GM19372 (cell line): ENCODE data around the gene HMCN1.
"Not testable (repeated sequence)": the region's sequence is repeated elsewhere in the genome, so short reads cannot be mapped to it uniquely, and the experiment has no call there.

Experiments used
- ATAC-seq: cut with Tn5 transposase; IDR thresholded peaks from one replicate; pipeline ENCODE4 v1.9.1; 2021; ENCODE audit warnings: mild to moderate bottlenecking, low read depth, moderate library complexity; ENCODE audit not compliant: unreplicated experiment

Gene HMCN1

DNA sequence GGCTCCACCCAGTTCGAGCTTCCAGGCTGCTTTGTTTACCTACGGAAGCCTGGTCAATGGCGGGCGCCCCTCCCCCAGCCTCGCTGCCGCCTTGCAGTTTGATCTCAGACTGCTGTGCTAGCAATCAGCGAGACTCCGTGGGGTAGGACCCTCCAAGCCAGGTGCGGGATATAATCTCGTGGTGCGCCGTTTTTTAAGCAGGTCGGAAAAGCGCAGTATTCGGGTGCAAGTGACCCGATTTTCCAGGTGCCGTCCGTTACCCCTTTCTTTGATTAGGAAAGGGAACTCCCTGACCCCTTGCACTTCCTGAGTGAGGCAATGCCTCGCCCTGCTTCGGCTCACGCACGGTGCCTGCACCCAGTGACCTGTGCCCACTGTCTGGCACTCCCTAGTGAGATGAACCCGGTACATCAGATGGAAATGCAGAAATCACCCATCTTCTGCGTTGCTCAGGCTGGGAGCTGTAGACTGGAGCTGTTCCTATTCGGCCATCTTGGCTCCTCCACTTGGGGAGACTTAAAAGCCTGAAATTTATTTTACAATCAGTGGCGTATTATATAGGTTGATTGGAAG, 158.7 kb downstream of the HMCN1 start:
- not testable (repeated sequence) for ATAC-seq

GRCh38 chr1:185894791-185895190, 160.6 kb downstream of the HMCN1 start:
- ATAC-seq: no peak

GRCh38 chr1:185895208-185895900, 161.2 kb downstream of the HMCN1 start:
- no peak for ATAC-seq

- ATAC-seq: no peak
Measured at GRCh38 chr1:185896863-185897262, 162.7 kb downstream of the HMCN1 start.

GRCh38 chr1:185906186-185906585, 172.0 kb downstream of the HMCN1 start:
- ATAC-seq: no peak

DNA sequence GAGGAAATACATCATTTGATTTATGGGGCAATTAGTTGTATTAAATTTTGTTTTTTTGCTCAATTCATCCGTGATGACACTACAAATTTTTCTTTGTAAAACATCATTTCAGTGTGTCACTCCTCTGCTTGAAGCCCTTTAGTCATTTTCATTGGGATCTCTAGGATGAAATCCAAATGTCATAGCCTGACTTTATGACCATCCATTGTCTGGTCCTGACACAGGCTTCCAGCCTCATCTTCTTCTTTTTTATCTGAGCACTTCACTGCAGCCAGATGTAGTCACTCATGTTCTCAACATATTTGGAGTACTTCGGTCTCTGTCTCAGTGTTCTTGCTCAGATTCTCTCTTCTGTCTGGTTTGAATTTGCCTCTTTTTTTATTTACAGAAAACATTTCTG, 173.1 kb downstream of the HMCN1 start:
- no peak for ATAC-seq

DNA sequence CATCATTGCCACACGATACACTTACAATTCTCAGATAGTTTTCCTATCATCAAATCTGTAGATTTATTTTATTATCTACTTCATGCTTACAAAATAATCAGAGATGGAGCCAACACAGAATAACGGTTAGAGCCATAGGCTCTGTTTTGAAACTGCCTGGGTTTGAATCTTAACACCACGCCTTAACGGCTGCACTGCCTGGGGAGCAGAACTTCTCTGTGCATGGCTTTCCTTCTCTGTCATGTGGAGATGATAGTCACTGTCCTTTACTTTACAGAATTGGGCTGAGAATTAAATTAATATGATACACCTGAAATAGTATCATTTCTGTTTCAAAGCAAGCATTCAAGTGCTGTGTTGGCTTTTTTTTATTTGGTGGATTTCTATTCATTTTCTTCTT, 177.8 kb downstream of the HMCN1 start:
- ATAC-seq: no peak

- ATAC-seq: no peak
Measured at GRCh38 chr1:185912504-185912903, 178.3 kb downstream of the HMCN1 start.

- no peak for ATAC-seq
Measured at GRCh38 chr1:185914089-185914488, 179.9 kb downstream of the HMCN1 start.

- no peak for ATAC-seq
Measured at GRCh38 chr1:185916861-185917260, 182.7 kb downstream of the HMCN1 start.

DNA sequence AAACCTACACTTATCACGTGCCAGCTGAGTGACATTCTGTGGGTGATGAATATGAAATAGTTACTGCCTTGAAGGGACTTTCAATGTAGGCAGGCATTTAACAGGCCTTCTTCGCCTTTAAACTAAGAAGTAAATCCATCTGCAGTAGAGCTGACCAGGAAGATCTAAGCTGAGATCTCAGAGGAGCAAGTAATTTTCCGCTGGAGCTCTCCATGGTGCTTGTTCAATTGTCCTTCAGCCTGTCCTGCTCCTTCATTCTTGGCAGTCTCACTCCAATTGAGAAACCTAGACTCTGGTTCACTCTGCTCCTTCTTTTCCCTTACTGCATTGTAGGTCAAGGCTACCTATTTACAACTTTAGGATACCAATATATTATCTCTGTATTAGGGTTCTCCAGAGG, 183.5 kb downstream of the HMCN1 start:
- no peak for ATAC-seq

DNA sequence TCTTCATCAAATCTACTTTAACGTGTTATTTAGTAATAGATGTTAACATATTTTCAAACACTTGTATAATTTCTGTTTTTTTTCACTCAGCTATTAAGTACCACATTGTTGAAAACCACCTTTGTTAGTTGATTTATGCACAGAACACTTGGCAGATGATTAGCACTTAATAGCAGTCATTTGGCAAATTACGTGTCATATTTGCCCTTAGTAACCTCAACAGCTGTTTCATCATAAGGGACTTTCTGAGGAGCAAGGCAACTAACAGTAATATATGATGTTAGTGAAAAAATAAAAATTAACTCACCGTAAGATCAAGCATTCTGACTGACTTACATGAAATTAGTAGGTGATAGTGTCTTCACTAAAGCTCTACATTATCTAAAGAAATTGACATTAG, 186.4 kb downstream of the HMCN1 start:
- ATAC-seq: no peak

- no peak for ATAC-seq
Measured at GRCh38 chr1:185921636-185922035, 187.4 kb downstream of the HMCN1 start.

- ATAC-seq: no peak
Measured at GRCh38 chr1:185926588-185926987, 192.4 kb downstream of the HMCN1 start.

DNA sequence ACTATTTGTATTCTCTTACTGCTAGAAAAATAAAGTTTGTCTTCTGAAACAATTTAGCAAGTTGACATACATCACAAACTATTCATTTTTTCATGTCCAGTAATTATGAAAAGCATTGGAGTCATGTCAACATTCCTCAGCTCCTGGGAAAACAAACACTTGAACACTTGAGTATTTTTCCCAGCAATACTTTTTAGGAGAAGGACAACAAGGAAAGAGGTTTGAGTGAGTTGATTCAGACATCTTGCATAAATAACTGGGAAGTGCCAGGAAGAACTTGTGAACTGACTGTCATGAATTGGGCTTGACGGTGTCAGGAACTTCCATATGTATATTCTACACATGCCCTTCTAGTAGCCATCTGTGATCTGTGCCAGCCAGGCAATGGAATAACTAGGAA, 195.6 kb downstream of the HMCN1 start:
- ATAC-seq: no peak

- ATAC-seq: no peak
Measured at GRCh38 chr1:185931438-185931837, 197.2 kb downstream of the HMCN1 start.

- ATAC-seq: no peak
Measured at GRCh38 chr1:185933580-185933979, 199.4 kb downstream of the HMCN1 start.

DNA sequence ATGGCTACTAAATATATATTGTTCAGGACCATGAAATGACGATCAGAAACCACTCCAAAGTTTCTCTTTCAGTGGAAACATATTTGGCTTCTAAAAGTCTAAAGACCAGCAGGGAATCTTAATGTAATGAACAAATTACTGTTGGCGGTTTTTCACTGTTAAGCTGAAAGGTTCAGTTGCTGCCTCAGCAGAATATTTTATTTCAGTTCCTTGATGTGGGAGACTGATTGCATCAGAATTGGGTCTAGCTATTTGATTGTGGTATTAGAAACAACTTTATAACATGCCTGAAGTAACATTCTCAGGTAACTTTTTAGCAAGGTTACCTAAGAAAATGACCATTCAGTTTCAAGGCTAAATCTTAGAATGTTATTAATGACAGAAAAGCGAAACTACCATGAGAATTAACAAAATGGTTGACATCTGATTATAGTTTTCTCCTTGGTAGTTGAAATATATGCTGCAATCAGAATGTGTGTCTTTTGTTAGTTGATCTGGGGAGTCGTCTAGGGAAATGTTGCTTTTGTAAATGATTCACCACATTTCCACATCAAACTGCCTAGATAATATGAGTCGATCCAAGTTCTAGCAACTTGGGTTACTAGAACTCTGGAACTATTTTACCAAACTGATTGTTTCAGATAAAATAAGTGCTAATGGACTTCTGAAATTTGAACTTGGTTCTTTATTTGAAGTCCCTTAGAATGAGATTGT, 200.4 kb downstream of the HMCN1 start:
- ATAC-seq: no peak

DNA sequence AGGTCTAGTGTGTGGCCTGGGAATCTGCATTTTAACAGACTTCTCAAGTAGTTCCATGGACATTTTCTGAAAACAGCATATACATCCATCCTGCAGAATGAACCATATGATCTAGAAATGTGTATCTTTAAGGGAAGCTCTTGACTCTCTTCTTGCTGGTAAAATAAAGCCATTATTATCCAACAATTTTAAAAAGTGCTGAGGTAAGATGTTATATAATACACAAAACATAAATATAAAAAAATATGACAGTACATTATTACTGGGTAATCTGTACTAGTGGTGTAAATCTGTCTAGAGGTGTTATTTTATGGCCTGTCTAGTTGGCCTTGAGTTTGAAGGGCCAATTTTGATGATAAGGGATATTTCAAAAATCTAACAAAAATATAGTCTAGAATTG, 201.2 kb downstream of the HMCN1 start:
- no peak for ATAC-seq

DNA sequence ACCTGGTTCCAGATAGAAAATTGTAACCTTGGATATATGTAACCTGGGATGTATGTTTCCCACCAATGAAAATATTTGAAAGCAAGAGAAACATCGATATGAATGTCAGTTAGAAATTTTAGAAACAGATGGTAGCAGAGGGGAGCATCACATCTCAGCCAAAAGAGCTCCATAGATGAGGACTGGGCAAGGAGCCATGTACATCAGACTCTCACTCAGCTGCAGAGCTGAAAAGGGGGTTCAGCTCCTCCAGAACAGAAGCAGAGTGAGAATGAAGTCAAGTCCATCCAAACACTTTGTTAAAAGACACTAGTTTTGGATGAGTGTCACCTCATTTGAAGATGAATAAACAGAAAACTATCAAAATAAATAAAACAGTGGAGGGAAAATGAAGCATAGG, 202.4 kb downstream of the HMCN1 start:
- ATAC-seq: no peak

DNA sequence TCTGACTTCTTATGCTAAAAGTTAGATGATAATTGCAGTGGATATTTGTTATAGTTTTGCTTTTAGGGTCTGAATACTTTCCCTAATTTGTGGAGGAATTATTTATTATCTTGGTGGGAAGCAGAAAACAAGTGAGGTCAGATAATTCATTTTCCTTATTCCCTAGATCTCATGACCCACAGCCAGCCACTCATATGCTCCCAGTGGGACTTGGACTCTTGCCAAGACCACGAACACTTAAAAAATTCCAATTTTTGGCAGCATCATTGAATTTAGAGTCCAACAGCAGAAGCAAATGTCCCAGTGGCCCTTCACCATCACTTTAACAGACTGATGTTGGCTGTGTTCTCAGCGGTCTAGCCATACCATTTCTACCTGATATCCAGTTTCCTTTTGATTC, 204.2 kb downstream of the HMCN1 start:
- no peak for ATAC-seq

DNA sequence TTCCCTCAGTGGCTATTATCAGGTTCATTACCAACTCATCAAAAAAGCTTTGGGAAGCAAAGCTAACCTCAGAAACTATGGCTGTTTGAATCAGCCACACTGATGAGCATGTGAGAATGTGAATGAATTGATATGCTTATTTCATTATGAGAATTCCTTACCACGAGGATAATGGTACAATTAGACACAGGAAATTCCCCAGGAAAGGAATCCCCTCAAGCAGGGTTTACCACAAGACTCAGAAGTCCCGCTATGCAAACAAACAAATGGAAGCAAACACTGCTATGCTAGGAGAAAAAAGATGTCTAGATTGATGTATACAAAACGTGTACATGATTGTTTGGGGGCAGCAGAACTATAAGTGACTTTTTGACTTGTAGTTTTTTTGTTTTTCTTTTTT, 205.0 kb downstream of the HMCN1 start:
- no peak for ATAC-seq
